HEK293 (cell line): ENCODE measurements around the gene CREBBP.

Experiments
- CTCF ChIA-PET: fragments of 350-600 bp; formaldehyde crosslinking; extraction: SDS; loops from one replicate; lab custom pipeline; 2021; ENCODE audit warnings: antibody characterized with exemption; lab: Yijun Ruan, JAX
- POLR2A ChIA-PET: fragments of 300-600 bp; formaldehyde crosslinking; extraction: SDS; loops from one replicate; lab custom pipeline; 2020; ENCODE audit warnings: antibody characterized with exemption, inconsistent platforms; lab: Yijun Ruan, JAX
- H3K27ac ChIP-seq: fragments of 200-500 bp; sonication (Bioruptor generic); 2 replicates; pipeline ENCODE4 v1.5.1; 2014; ENCODE audit warnings: low read depth, low read length, control low read depth, inconsistent platforms; ENCODE audit errors: extremely low read depth
- H3K36me3 ChIP-seq, 2 experiments: fragments of 200-500 bp in 1 of 2; sonication (Bioruptor generic) in 1 of 2; 1 replicate in 1 of 2; 2 replicates in 1 of 2; pipeline ENCODE4 v1.5.1; 2014 to 2017; ENCODE audit warnings: inconsistent platforms in 2 of 2, low read length in 2 of 2; ENCODE audit not compliant: control insufficient read depth in 2 of 2, insufficient read depth in 1 of 2
- H3K4me1 ChIP-seq: fragments of 200-500 bp; sonication (Bioruptor generic); 2 replicates; pipeline ENCODE4 v1.5.1; 2014; ENCODE audit warnings: mild to moderate bottlenecking, low read length, inconsistent platforms; ENCODE audit not compliant: control insufficient read depth, insufficient read depth
- H3K4me3 ChIP-seq: 2 replicates; pipeline ENCODE4 v1.5.1; 2011; ENCODE audit warnings: low read depth, mild to moderate bottlenecking, control low read depth, low read length, moderate library complexity
- H3K9me3 ChIP-seq: fragments of 200-500 bp; sonication (Bioruptor generic); 2 replicates; pipeline ENCODE4 v1.5.1; 2014; ENCODE audit warnings: low read depth, low read length, inconsistent platforms; ENCODE audit not compliant: control insufficient read depth, insufficient read depth
- KLF7 ChIP-seq: fragments of 450-650 bp; formaldehyde crosslinking; IDR thresholded peaks from 2 replicates; pipeline ENCODE4 v1.5.1; 2016; ENCODE audit warnings: missing biosample characterization, missing genetic modification characterization, borderline replicate concordance
- PRDM6 ChIP-seq: fragments of 450-650 bp; formaldehyde crosslinking; IDR thresholded peaks from 2 replicates; pipeline ENCODE4 v1.5.1; 2017; ENCODE audit warnings: missing biosample characterization, missing genetic modification characterization
- ZBTB17 ChIP-seq: fragments of 450-650 bp; formaldehyde crosslinking; IDR thresholded peaks from 2 replicates; pipeline ENCODE4 v1.5.1; 2016; ENCODE audit warnings: missing biosample characterization, missing genetic modification characterization
- ZBTB44 ChIP-seq: fragments of 450-650 bp; IDR thresholded peaks from 2 replicates; pipeline ENCODE4 v1.5.1; 2018; ENCODE audit warnings: missing biosample characterization, mild to moderate bottlenecking, missing genetic modification characterization
- ZBTB6 ChIP-seq: fragments of 450-650 bp; formaldehyde crosslinking; IDR thresholded peaks from 2 replicates; pipeline ENCODE4 v1.5.1; 2017; ENCODE audit warnings: missing biosample characterization, missing genetic modification characterization
- ZNF121 ChIP-seq: fragments of 450-650 bp; formaldehyde crosslinking; IDR thresholded peaks from 2 replicates; pipeline ENCODE4 v1.5.1; 2016; ENCODE audit warnings: missing biosample characterization, missing genetic modification characterization
- ZNF133 ChIP-seq: fragments of 450-650 bp; formaldehyde crosslinking; IDR thresholded peaks from 2 replicates; pipeline ENCODE4 v1.5.1; 2016; ENCODE audit warnings: missing biosample characterization, missing genetic modification characterization
- ZNF155 ChIP-seq: fragments of 450-650 bp; formaldehyde crosslinking; IDR thresholded peaks from 2 replicates; pipeline ENCODE4 v1.5.1; 2016; ENCODE audit warnings: missing biosample characterization, missing genetic modification characterization
- ZNF157 ChIP-seq: fragments of 450-650 bp; formaldehyde crosslinking; IDR thresholded peaks from 2 replicates; pipeline ENCODE4 v1.5.1; 2016; ENCODE audit warnings: missing biosample characterization, missing genetic modification characterization
- ZNF174 ChIP-seq: fragments of 450-650 bp; formaldehyde crosslinking; IDR thresholded peaks from 2 replicates; pipeline ENCODE4 v1.5.0; 2017; ENCODE audit warnings: missing biosample characterization, mild to moderate bottlenecking, missing genetic modification characterization
- ZNF221 ChIP-seq: fragments of 450-650 bp; formaldehyde crosslinking; IDR thresholded peaks from 2 replicates; pipeline ENCODE4 v1.5.1; 2017; ENCODE audit warnings: missing biosample characterization, missing genetic modification characterization, borderline replicate concordance
- ZNF404 ChIP-seq: fragments of 450-650 bp; formaldehyde crosslinking; IDR thresholded peaks from 2 replicates; pipeline ENCODE4 v1.5.1; 2017; ENCODE audit warnings: missing biosample characterization, missing genetic modification characterization
- ZNF426 ChIP-seq: fragments of 450-650 bp; formaldehyde crosslinking; IDR thresholded peaks from 2 replicates; pipeline ENCODE4 v1.5.1; 2017; ENCODE audit warnings: missing biosample characterization, missing genetic modification characterization, mild to moderate bottlenecking, inconsistent platforms, moderate library complexity
- ZNF433 ChIP-seq: fragments of 450-650 bp; formaldehyde crosslinking; IDR thresholded peaks from 2 replicates; pipeline ENCODE4 v1.5.1; 2016; ENCODE audit warnings: missing biosample characterization, missing genetic modification characterization, low read depth
- ZNF555 ChIP-seq: fragments of 450-650 bp; formaldehyde crosslinking; conservative IDR thresholded peaks from 2 replicates; pipeline ENCODE4 v1.5.1; 2017; ENCODE audit warnings: missing biosample characterization, mild to moderate bottlenecking, missing genetic modification characterization, inconsistent platforms
- ZNF629 ChIP-seq: fragments of 450-650 bp; formaldehyde crosslinking; IDR thresholded peaks from 2 replicates; pipeline ENCODE4 v1.5.1; 2017; ENCODE audit warnings: missing biosample characterization, missing genetic modification characterization
- ZNF654 ChIP-seq: fragments of 450-650 bp; formaldehyde crosslinking; IDR thresholded peaks from 2 replicates; pipeline ENCODE4 v1.5.1; 2016; ENCODE audit warnings: low read depth, missing biosample characterization, missing genetic modification characterization
- ZNF660 ChIP-seq: fragments of 450-650 bp; IDR thresholded peaks from 2 replicates; pipeline ENCODE4 v1.5.1; 2018; ENCODE audit warnings: missing biosample characterization, mild to moderate bottlenecking, missing genetic modification characterization
- ZNF791 ChIP-seq: fragments of 450-650 bp; formaldehyde crosslinking; IDR thresholded peaks from 2 replicates; pipeline ENCODE4 v1.5.1; 2016; ENCODE audit warnings: missing biosample characterization, missing genetic modification characterization
- ZSCAN4 ChIP-seq: fragments of 450-650 bp; formaldehyde crosslinking; IDR thresholded peaks from 2 replicates; pipeline ENCODE4 v1.5.1; 2017; ENCODE audit warnings: missing biosample characterization, missing genetic modification characterization
- TF ChIP-seq, protein P1 (sequence below): fragments of 450-650 bp; formaldehyde crosslinking; IDR thresholded peaks from 2 replicates; pipeline ENCODE4 v1.5.1; 2017; ENCODE audit warnings: missing biosample characterization, mild to moderate bottlenecking, missing genetic modification characterization, moderate library complexity

CREBBP gene

GRCh38 chr16:3706253-3707012 lies 174.1 kb downstream of the CREBBP start:
- H3K27ac ChIP-seq = no peak overlapping the region
- POLR2A ChIA-PET = interaction anchor here (0.7 kb wide), 1 partner anchor 392 kb away, joined by 5 read pairs; no protein-coding TSS in a partner anchor
- H3K4me1 ChIP-seq = no peaks in the 10 kb centered on the region
- CTCF ChIA-PET = interaction anchor here (0.6 kb wide), 1 partner anchor 466 kb away, joined by 3 read pairs; no protein-coding TSS in a partner anchor
- peaks cover 9 to 25% of the 10 kb centered on the region in 2 experiments; a peak in 2 of 3 replicates for H3K36me3 ChIP-seq
- TF ChIP-seq ZNF555 (no peak), ZBTB6 (no peak), ZBTB17 (tag by site-specific recombination) (0 out of 2 replicates have a peak, but pooled peaks have one; percentile 18), ZNF121 (tag by site-specific recombination) (peak; percentile 83)
- TF ChIP-seq, all 188 proteins: peak for 2
- Histone ChIP-seq H3K9me3 (no peaks in the 10 kb centered on the region), H3K4me3 (no peak overlapping the region)

DNA sequence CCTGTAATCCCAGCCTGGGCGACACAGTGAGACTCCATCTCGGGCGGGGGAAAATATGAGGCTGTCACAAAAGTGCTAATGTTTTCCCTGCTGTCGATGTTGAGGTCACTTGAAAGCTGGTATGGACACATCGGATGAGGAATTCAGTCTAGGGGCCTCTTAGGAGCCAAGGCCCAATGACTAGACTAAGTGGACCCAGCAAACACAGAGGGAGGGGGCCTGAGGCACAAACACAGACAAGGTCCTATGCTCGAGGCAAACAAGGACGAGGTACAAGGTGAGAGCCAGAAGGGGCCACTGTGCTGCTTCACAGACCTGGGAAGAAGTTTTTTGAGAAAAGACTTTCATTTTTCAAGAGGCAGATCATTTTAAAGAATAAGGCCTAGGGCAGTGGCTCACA lies 178.4 kb downstream of the CREBBP start:
- H3K4me1 ChIP-seq = no peaks in the 10 kb centered on the region
- H3K27ac ChIP-seq = no peak overlapping the region
- H3K4me3 ChIP-seq = no peak overlapping the region
- H3K9me3 ChIP-seq = no peaks in the 10 kb centered on the region
- H3K36me3 ChIP-seq = peaks cover 9 to 10% of the 10 kb centered on the region in 2 experiments; a peak in 2 of 3 replicates
- no peak for TF ChIP-seq ZBTB44
- TF ChIP-seq ZNF404 (tag by site-specific recombination) = no peak
- no peak for TF ChIP-seq ZNF155 (tag by site-specific recombination)
- no peak for TF ChIP-seq KLF7 (tag by site-specific recombination)
- TF ChIP-seq, all 188 proteins: peak for 0
- ChIA-PET CTCF (interaction anchor here (0.7 to 3.3 kb wide), 2 partner anchors 11 to 237 kb away, joined by 3 to 27 read pairs; no protein-coding TSS in a partner anchor), POLR2A (no interaction called here)

GRCh38 chr16:3701531-3701930 lies 179.0 kb downstream of the CREBBP start:
- no peaks in the 10 kb centered on the region for H3K9me3 ChIP-seq
- H3K4me3 ChIP-seq = no peak overlapping the region
- ChIA-PET POLR2A (interaction anchor here (0.6 kb wide), 1 partner anchor 529 kb away, joined by 4 read pairs; no protein-coding TSS in a partner anchor), CTCF (interaction anchor here (3.3 kb wide), 1 partner anchor 10 kb away, joined by 27 read pairs; no protein-coding TSS in a partner anchor)
- no peaks in the 10 kb centered on the region for H3K4me1 ChIP-seq
- H3K36me3 ChIP-seq = peaks cover 8 to 10% of the 10 kb centered on the region in 2 experiments; a peak in 2 of 3 replicates
- no peak overlapping the region for H3K27ac ChIP-seq
- TF ChIP-seq, protein P1, sequence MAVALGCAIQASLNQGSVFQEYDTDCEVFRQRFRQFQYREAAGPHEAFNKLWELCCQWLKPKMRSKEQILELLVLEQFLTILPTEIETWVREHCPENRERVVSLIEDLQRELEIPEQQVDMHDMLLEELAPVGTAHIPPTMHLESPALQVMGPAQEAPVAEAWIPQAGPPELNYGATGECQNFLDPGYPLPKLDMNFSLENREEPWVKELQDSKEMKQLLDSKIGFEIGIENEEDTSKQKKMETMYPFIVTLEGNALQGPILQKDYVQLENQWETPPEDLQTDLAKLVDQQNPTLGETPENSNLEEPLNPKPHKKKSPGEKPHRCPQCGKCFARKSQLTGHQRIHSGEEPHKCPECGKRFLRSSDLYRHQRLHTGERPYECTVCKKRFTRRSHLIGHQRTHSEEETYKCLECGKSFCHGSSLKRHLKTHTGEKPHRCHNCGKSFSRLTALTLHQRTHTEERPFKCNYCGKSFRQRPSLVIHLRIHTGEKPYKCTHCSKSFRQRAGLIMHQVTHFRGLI = no peak
- TF ChIP-seq ZNF221 (tag by site-specific recombination) = no peak
- TF ChIP-seq ZSCAN4 = no peak
- no peak for TF ChIP-seq ZNF660 (tag by site-specific recombination)
- TF ChIP-seq ZNF629 (tag by site-specific recombination) = no peak
- TF ChIP-seq ZNF404 (tag by site-specific recombination) = no peak
- TF ChIP-seq ZBTB17 (tag by site-specific recombination) = no peak
- TF ChIP-seq ZNF433 (tag by site-specific recombination) = no peak
- TF ChIP-seq PRDM6 (tag by site-specific recombination) = no peak
- no peak for TF ChIP-seq ZNF174 (tag by site-specific recombination)
- TF ChIP-seq ZNF426 (tag by site-specific recombination) = no peak
- no peak for TF ChIP-seq ZNF654 (tag by site-specific recombination)
- no peak for TF ChIP-seq ZNF791 (tag by site-specific recombination)
- TF ChIP-seq ZNF133 (tag by site-specific recombination) = no peak
- TF ChIP-seq ZNF157 (tag by site-specific recombination) = no peak
